Measurements from ENCODE around the gene WDPCP. TPM values are rescaled to one million over a fixed set of nuclear protein-coding genes. Genes with fewer than 3 reads are reported as not detected.
"Not testable (repeated sequence)": the region's sequence is repeated elsewhere in the genome, so short reads cannot be mapped to it uniquely, and the experiment has no call there.

Gene WDPCP
- total RNA-seq, 1 donor from 2014 or later, result 5.7 TPM

GRCh38 chr2:63163161-63163820 is 425.0 kb downstream of the WDPCP start:
- no peak for DNase-seq (ENCODE audit: low spot score)
- Mint-ChIP-seq H3K9me3 (ENCODE audit: unreplicated experiment) (no peaks in the 10 kb centered on the region), H3K4me3 (ENCODE audit: unreplicated experiment) (no peak overlapping the region), H3K27me3 (ENCODE audit: unreplicated experiment) (peaks cover 2% of the 10 kb centered on the region), H3K4me1 (ENCODE audit: unreplicated experiment) (no peaks in the 10 kb centered on the region), H3K36me3 (ENCODE audit: low read depth, unreplicated experiment) (no peaks in the 10 kb centered on the region), H3K27ac (ENCODE audit: unreplicated experiment) (no peak overlapping the region)
- TF ChIP-seq CTCF (IDR thresholded peaks at IDR 0.05; ENCODE audit: unreplicated experiment), result no peak

DNA sequence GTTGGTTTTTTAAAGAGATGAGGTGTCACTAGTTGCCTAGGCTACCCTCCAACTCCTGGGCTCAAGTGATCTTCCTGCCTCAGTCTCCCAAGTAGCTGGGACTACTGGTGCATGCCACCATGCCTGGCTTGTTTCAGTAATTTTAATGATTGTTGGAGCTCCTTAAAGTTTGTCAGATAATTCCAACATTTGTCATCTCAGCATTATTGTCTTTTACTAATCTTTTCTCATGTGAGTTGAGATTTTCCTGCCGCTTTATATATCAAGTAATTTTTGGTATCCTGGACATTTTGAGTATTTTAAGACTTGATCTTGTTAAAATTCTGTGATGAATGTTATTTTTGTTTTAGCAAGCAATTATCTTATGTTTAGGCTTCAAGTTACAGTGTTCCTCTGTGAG is 429.0 kb downstream of the WDPCP start:
- DNase-seq (ENCODE audit: low spot score), result no peak
- H3K27ac Mint-ChIP-seq (ENCODE audit: unreplicated experiment), result no peak overlapping the region
- no peak overlapping the region for H3K4me3 Mint-ChIP-seq (ENCODE audit: unreplicated experiment)
- H3K4me1 Mint-ChIP-seq (ENCODE audit: unreplicated experiment), result no peaks in the 10 kb centered on the region
- no peaks in the 10 kb centered on the region for H3K36me3 Mint-ChIP-seq (ENCODE audit: low read depth, unreplicated experiment)
- no peaks in the 10 kb centered on the region for H3K9me3 Mint-ChIP-seq (ENCODE audit: unreplicated experiment)
- no peaks in the 10 kb centered on the region for H3K27me3 Mint-ChIP-seq (ENCODE audit: unreplicated experiment)
- TF ChIP-seq CTCF (IDR thresholded peaks at IDR 0.05; ENCODE audit: unreplicated experiment), result no peak

- peaks cover 17% of the 10 kb centered on the region for H3K9me3 Mint-ChIP-seq (ENCODE audit: unreplicated experiment)
- H3K4me3 Mint-ChIP-seq (ENCODE audit: unreplicated experiment), result not testable (repeated sequence)
Measured at GRCh38 chr2:63136683-63137082, 451.6 kb downstream of the WDPCP start.

GRCh38 chr2:63132020-63132419 is 456.3 kb downstream of the WDPCP start:
- H3K9me3 Mint-ChIP-seq (ENCODE audit: unreplicated experiment), result peaks cover 1% of the 10 kb centered on the region
- TF ChIP-seq CTCF (IDR thresholded peaks at IDR 0.05; ENCODE audit: unreplicated experiment), result no peak
- H3K4me3 Mint-ChIP-seq (ENCODE audit: unreplicated experiment), result no peak overlapping the region
- H3K36me3 Mint-ChIP-seq (ENCODE audit: low read depth, unreplicated experiment), result no peaks in the 10 kb centered on the region
- H3K4me1 Mint-ChIP-seq (ENCODE audit: unreplicated experiment), result no peaks in the 10 kb centered on the region
- H3K27me3 Mint-ChIP-seq (ENCODE audit: unreplicated experiment), result no peaks in the 10 kb centered on the region
- no peak for DNase-seq (ENCODE audit: low spot score)
- H3K27ac Mint-ChIP-seq (ENCODE audit: unreplicated experiment), result no peak overlapping the region

More at GRCh38 chr2:63136683-63137082, 451.6 kb downstream of the WDPCP start:
- not testable (repeated sequence) for H3K27me3 Mint-ChIP-seq (ENCODE audit: unreplicated experiment); DNase-seq (ENCODE audit: low spot score); H3K27ac Mint-ChIP-seq (ENCODE audit: unreplicated experiment); H3K4me1 Mint-ChIP-seq (ENCODE audit: unreplicated experiment)
- H3K36me3 Mint-ChIP-seq (ENCODE audit: low read depth, unreplicated experiment), result peaks cover 15% of the 10 kb centered on the region

GRCh38 chr2:63131196-63131595 is 457.1 kb downstream of the WDPCP start:
- H3K36me3 Mint-ChIP-seq (ENCODE audit: low read depth, unreplicated experiment), result no peaks in the 10 kb centered on the region
- no peak overlapping the region for H3K4me3 Mint-ChIP-seq (ENCODE audit: unreplicated experiment)
- no peaks in the 10 kb centered on the region for H3K27me3 Mint-ChIP-seq (ENCODE audit: unreplicated experiment)
- no peak for DNase-seq (ENCODE audit: low spot score)
- H3K27ac Mint-ChIP-seq (ENCODE audit: unreplicated experiment), result no peak overlapping the region
- no peaks in the 10 kb centered on the region for H3K4me1 Mint-ChIP-seq (ENCODE audit: unreplicated experiment)
- no peaks in the 10 kb centered on the region for H3K9me3 Mint-ChIP-seq (ENCODE audit: unreplicated experiment)
- no peak for TF ChIP-seq CTCF (IDR thresholded peaks at IDR 0.05; ENCODE audit: unreplicated experiment)

Measured in endothelial cell (in vitro differentiated cells).